GM12864 (cell line): ENCODE data around the gene CCNG1.
"Not testable (repeated sequence)": the region's sequence is repeated elsewhere in the genome, so short reads cannot be mapped to it uniquely, and the experiment has no call there.

ENCODE experiments used
- DNase-seq: peaks from one replicate; pipeline ENCODE4 v3.0.0-alpha.2; 2011; ENCODE audit warnings: low read depth
- H3K4me3 ChIP-seq: 2 replicates; pipeline ENCODE4 v1.5.1; 2011; ENCODE audit warnings: mild to moderate bottlenecking, low read depth, low read length, control low read depth
- TF ChIP-seq, protein P1 (sequence below): IDR thresholded peaks from 2 replicates; pipeline ENCODE4 v1.5.1; 2011; ENCODE audit warnings: low read depth, mild to moderate bottlenecking, moderate library complexity, low read length, control low read depth, inconsistent platforms; ENCODE audit errors: missing control alignments

The CCNG1 gene

DNA sequence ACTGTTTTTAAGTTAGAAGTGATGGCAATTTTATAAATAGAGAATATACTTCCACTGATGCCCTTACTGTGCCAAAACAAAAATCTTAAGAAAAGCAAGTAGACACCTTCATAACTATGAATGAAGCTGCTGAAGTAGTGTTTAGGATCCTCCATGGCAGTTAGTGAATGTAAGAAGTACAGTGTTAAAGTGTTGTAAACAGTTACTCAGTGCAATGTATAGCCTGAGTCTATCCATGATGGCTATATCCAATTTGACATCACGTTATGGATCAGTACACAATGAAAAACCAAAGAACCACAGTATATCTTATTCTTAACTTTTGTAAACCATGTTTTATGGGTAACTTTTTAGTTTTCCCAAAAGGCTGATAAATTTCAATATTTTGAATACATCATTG is 7.1 kb downstream of the CCNG1 start:
- TF ChIP-seq, protein P1, sequence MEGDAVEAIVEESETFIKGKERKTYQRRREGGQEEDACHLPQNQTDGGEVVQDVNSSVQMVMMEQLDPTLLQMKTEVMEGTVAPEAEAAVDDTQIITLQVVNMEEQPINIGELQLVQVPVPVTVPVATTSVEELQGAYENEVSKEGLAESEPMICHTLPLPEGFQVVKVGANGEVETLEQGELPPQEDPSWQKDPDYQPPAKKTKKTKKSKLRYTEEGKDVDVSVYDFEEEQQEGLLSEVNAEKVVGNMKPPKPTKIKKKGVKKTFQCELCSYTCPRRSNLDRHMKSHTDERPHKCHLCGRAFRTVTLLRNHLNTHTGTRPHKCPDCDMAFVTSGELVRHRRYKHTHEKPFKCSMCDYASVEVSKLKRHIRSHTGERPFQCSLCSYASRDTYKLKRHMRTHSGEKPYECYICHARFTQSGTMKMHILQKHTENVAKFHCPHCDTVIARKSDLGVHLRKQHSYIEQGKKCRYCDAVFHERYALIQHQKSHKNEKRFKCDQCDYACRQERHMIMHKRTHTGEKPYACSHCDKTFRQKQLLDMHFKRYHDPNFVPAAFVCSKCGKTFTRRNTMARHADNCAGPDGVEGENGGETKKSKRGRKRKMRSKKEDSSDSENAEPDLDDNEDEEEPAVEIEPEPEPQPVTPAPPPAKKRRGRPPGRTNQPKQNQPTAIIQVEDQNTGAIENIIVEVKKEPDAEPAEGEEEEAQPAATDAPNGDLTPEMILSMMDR, result no peak
- DNase-seq, result no peak
- no peak overlapping the region for H3K4me3 ChIP-seq

DNA sequence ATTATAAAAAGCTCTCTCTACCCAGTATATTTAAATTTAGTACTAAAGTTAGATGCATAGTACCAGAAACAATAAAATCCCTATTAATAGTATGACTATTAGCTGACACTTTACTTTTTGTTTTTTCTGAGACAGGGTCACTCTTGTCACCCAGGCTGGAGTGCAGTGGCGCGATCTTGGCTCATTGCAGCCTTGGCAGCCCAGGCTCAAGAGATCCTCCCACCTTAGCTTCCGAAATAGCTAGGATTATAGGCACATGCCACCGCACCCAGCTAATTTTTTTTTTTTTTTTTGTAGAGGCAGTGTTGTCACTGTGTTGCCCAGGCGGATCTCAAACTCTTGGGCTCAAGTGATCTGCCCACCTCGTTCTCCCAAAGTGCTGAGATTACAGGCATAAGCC is 8.0 kb downstream of the CCNG1 start:
- no peak for DNase-seq
- TF ChIP-seq, protein P1, result no peak
- H3K4me3 ChIP-seq, result no peak overlapping the region

DNA sequence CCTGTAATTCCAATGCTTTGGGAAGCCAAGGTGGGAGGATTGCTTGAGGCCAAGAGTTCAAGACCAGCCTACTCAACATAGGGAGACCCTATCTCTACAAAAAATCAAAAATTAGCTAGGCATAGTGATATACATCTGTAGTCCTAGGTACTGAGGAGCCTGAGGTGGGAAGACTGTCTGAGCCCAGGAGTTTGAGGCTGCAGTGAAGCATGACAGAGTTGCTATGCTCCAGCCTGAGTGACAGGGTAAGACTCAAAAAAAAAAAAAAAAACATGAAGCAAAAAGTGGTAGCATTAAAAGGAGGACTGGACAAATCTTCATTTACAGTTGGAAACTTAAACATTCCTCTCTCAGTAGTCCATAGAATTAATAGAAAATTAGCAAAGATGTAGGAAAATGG is 9.8 kb downstream of the CCNG1 start:
- no peak overlapping the region for H3K4me3 ChIP-seq
- DNase-seq, result no peak
- TF ChIP-seq, protein P1, result no peak

DNA sequence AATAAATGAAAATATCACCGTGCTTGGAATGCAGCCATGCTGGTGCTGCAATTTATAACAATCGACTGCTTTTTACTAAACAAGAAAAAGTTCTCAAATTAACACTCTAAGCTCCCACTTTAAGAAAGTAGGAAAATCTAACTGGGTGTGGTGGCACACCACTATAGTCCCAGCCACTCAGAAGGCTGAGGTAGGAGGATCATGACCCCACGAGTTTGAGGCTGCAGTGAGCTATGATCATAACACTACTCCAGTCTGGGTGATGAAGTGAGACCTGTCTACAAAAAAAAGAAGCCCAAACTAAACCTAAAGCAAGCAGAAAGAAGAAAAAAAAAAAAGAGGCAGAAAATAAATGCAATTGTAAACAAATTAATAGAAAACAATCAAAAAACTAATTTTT is 10.5 kb downstream of the CCNG1 start:
- no peak for DNase-seq
- TF ChIP-seq, protein P1, result no peak
- H3K4me3 ChIP-seq, result no peak overlapping the region

DNA sequence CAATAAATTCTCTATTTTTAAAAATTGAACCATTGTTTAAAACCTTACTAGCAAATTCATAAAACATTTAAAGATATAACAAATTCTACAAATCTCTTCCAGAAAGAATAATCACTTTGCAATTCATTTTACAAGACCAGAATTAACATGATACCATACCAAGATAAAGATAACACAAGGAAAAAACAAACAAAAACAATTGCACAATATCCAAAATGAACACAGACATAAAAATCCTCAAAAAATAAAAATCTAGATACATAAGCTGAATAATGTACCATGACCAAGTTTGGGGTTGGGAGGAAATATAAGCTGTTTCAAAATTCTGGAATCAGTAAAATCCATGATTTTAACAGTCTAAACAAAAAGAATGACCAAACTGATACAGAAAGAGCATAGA is 11.1 kb downstream of the CCNG1 start:
- H3K4me3 ChIP-seq, result no peak overlapping the region
- TF ChIP-seq, protein P1, result no peak
- no peak for DNase-seq

DNA sequence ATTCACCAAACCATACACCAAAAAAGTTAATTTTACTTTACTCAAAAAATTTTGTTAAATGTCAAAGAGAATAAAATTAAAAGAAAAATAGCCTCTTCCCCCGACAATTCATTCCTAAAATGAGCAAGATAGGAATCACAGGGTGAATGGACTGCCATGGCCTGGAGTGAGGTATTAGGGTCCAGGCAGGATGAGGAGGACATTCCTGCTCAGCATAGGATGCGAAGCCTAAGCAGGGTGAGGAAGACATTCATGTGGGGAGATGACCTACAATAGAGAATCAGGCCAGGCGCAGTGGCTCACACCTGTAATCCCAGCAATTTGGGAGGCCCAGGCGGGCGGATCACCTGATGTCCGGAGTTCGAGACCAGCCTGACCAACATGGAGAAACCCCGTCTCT is 14.1 kb downstream of the CCNG1 start:
- DNase-seq, result no peak
- TF ChIP-seq, protein P1, result no peak
- H3K4me3 ChIP-seq, result no peak overlapping the region

DNA sequence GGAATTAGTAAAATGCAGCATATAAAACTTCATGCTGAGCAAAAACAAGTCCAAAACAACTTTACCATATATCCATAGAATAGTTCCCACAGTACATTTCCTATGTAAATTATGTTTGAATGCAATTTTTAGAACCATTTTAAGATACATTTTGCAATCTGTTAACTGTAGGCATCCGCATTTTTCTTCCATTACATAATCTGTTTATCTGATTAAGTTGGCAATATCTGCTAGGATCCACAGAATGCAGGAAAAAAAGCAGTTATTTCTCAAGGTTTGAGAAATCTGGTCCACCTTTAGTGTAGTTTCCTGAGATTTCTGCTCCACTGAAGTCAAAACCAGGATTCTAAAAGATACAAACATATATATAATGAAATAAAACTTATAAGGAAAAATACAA is 16.3 kb downstream of the CCNG1 start:
- TF ChIP-seq, protein P1, result no peak
- no peak overlapping the region for H3K4me3 ChIP-seq
- no peak for DNase-seq

DNA sequence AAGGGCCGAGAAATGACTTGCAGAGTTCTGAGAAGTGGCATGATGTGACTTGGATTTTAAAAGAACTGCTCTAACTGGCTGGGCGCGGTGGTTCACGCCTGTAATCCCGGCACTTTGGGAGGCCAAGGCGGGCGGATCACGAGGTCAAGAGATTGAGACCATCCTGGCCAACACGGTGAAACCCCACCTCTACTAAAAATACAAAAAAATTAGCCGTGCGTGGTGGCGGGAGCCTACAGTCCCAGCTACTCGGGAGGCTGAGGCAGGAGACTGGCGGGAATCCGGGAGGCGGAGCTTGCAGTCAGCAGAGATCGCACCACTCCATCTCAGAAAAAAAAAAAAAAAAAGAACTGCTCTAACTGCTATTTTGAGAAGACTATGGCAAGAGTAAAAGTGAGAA is 18.0 kb downstream of the CCNG1 start:
- DNase-seq, H3K4me3 ChIP-seq: not testable (repeated sequence)
